ENCODE measurements around the gene SHQ1. TPM values are rescaled to one million over a fixed set of nuclear protein-coding genes. Genes with fewer than 3 reads are reported as not detected.

The SHQ1 gene
- total RNA-seq, 1 donor: 19.2 TPM

GRCh38 chr3:72753495-72753894, 94.8 kb downstream of the SHQ1 start:
- H2AFZ ChIP-seq (ENCODE audit: low read length): no peak overlapping the region
- no peak for DNase-seq (ENCODE audit: insufficient read length, low spot score, missing footprints)
- TF ChIP-seq CTCF (IDR thresholded peaks at IDR 0.05; ENCODE audit: extremely low read depth, low read depth, low read length): no peak
- no peak overlapping the region for H3K4me2 ChIP-seq (ENCODE audit: insufficient read depth, low read length)
- H3K27me3 ChIP-seq (ENCODE audit: insufficient read depth, low read length): no peaks in the 10 kb centered on the region
- no peak overlapping the region for H3K27ac ChIP-seq (ENCODE audit: low read depth, low read length)
- H3K79me2 ChIP-seq (ENCODE audit: insufficient read depth, low read length): no peaks in the 10 kb centered on the region
- H3K9me3 ChIP-seq (ENCODE audit: low read depth, low read length): no peaks in the 10 kb centered on the region
- H3K4me3 ChIP-seq (ENCODE audit: insufficient read depth, low read length): no peak overlapping the region
- H3K4me1 ChIP-seq (ENCODE audit: insufficient read depth, low read length): no peaks in the 10 kb centered on the region
- no peaks in the 10 kb centered on the region for H3K36me3 ChIP-seq (ENCODE audit: insufficient read depth, low read length)
- no peaks in the 10 kb centered on the region for H4K20me1 ChIP-seq (ENCODE audit: insufficient read depth, low read length)

GRCh38 chr3:72750405-72750965, 97.8 kb downstream of the SHQ1 start:
- Histone ChIP-seq H3K79me2 (ENCODE audit: insufficient read depth, low read length) (no peaks in the 10 kb centered on the region), H3K27ac (ENCODE audit: low read depth, low read length) (no peak overlapping the region), H3K4me3 (ENCODE audit: insufficient read depth, low read length) (no peak overlapping the region), H3K36me3 (ENCODE audit: insufficient read depth, low read length) (no peaks in the 10 kb centered on the region), H3K9me3 (ENCODE audit: low read depth, low read length) (no peaks in the 10 kb centered on the region), H2AFZ (ENCODE audit: low read length) (no peak overlapping the region), H3K27me3 (ENCODE audit: insufficient read depth, low read length) (no peaks in the 10 kb centered on the region), H3K4me2 (ENCODE audit: insufficient read depth, low read length) (no peak overlapping the region), H4K20me1 (ENCODE audit: insufficient read depth, low read length) (no peaks in the 10 kb centered on the region), H3K4me1 (ENCODE audit: insufficient read depth, low read length) (no peaks in the 10 kb centered on the region)
- no peak for DNase-seq (ENCODE audit: insufficient read length, low spot score, missing footprints)
- no peak for TF ChIP-seq CTCF (IDR thresholded peaks at IDR 0.05; ENCODE audit: extremely low read depth, low read depth, low read length)

- Histone ChIP-seq H3K36me3 (ENCODE audit: insufficient read depth, low read length) (no peaks in the 10 kb centered on the region), H3K4me2 (ENCODE audit: insufficient read depth, low read length) (no peak overlapping the region), H3K4me3 (ENCODE audit: insufficient read depth, low read length) (no peak overlapping the region), H3K27ac (ENCODE audit: low read depth, low read length) (no peak overlapping the region), H3K27me3 (ENCODE audit: insufficient read depth, low read length) (peaks cover 1% of the 10 kb centered on the region), H2AFZ (ENCODE audit: low read length) (no peak overlapping the region), H4K20me1 (ENCODE audit: insufficient read depth, low read length) (no peaks in the 10 kb centered on the region), H3K79me2 (ENCODE audit: insufficient read depth, low read length) (no peaks in the 10 kb centered on the region), H3K9me3 (ENCODE audit: low read depth, low read length) (no peaks in the 10 kb centered on the region), H3K4me1 (ENCODE audit: insufficient read depth, low read length) (peaks cover 3% of the 10 kb centered on the region)
- DNase-seq (ENCODE audit: insufficient read length, low spot score, missing footprints): no peak
- TF ChIP-seq CTCF (IDR thresholded peaks at IDR 0.05; ENCODE audit: extremely low read depth, low read depth, low read length): no peak
Observed at GRCh38 chr3:72748659-72749058, 99.6 kb downstream of the SHQ1 start.

- Histone ChIP-seq H2AFZ (ENCODE audit: low read length) (no peak overlapping the region), H3K4me1 (ENCODE audit: insufficient read depth, low read length) (peaks cover 3% of the 10 kb centered on the region), H3K4me3 (ENCODE audit: insufficient read depth, low read length) (no peak overlapping the region), H3K27ac (ENCODE audit: low read depth, low read length) (no peak overlapping the region), H3K4me2 (ENCODE audit: insufficient read depth, low read length) (no peak overlapping the region), H3K79me2 (ENCODE audit: insufficient read depth, low read length) (no peaks in the 10 kb centered on the region), H3K9me3 (ENCODE audit: low read depth, low read length) (no peaks in the 10 kb centered on the region), H3K27me3 (ENCODE audit: insufficient read depth, low read length) (peaks cover 2% of the 10 kb centered on the region), H4K20me1 (ENCODE audit: insufficient read depth, low read length) (no peaks in the 10 kb centered on the region), H3K36me3 (ENCODE audit: insufficient read depth, low read length) (no peaks in the 10 kb centered on the region)
- TF ChIP-seq CTCF (IDR thresholded peaks at IDR 0.05; ENCODE audit: extremely low read depth, low read depth, low read length): no peak
- DNase-seq (ENCODE audit: insufficient read length, low spot score, missing footprints): no peak
Observed at GRCh38 chr3:72746430-72747411, 101.5 kb downstream of the SHQ1 start.
